IgD-negative memory B cell (primary cell): Measurements from ENCODE around the gene TMEM41A. TPM values are rescaled to one million over a fixed set of nuclear protein-coding genes. Genes with fewer than 3 reads are reported as not detected.
"Not testable (repeated sequence)": the region's sequence is repeated elsewhere in the genome, so short reads cannot be mapped to it uniquely, and the experiment has no call there.

ENCODE experiments used
- H3K27ac Mint-ChIP-seq, 3 donors: one replicate each; pipeline ENCODE4 v1.8.0; 2020 to 2022; ENCODE audit warnings: mild to moderate bottlenecking in 3 of 3, mixed read lengths in 3 of 3, moderate library complexity in 1 of 3
- H3K27me3 Mint-ChIP-seq: one replicate; pipeline ENCODE4 v1.8.0; 2021; ENCODE audit warnings: mixed read lengths
- H3K36me3 Mint-ChIP-seq: one replicate; pipeline ENCODE4 v1.8.0; 2020; ENCODE audit warnings: mild to moderate bottlenecking, mixed read lengths
- H3K4me1 Mint-ChIP-seq, 3 donors: one replicate each; pipeline ENCODE4 v1.8.0; 2020 to 2022; ENCODE audit warnings: mixed read lengths in 3 of 3, mild to moderate bottlenecking in 1 of 3
- H3K4me3 Mint-ChIP-seq, 4 donors: one replicate each; pipeline ENCODE4 v1.8.0; 2020 to 2022; ENCODE audit warnings: mild to moderate bottlenecking in 4 of 4, mixed read lengths in 4 of 4, moderate library complexity in 3 of 4
- H3K9me3 Mint-ChIP-seq, 3 donors: one replicate each; pipeline ENCODE4 v1.8.0; 2020 to 2021; ENCODE audit warnings: mixed read lengths in 3 of 3, mild to moderate bottlenecking in 1 of 3
- polyA plus RNA-seq: library from polyadenylated mRNA; unstranded; fragments of 300-500 nt; fragmentation: Illumina TruSeq; gene quantifications from one replicate; pipeline ENCODE4 v1.2.3, GENCODE V29; 2021

TMEM41A gene
- polyA plus RNA-seq, 1 donor from 2014 or later: 19.4 TPM

GRCh38 chr3:185466123-185466522, 32.7 kb downstream of the TMEM41A start:
- not testable (repeated sequence) for H3K9me3 Mint-ChIP-seq, H3K27ac Mint-ChIP-seq, H3K4me3 Mint-ChIP-seq, H3K27me3 Mint-ChIP-seq, H3K36me3 Mint-ChIP-seq
- peaks cover 2 to 11% (median 4%) of the 10 kb centered on the region in 3 donors for H3K4me1 Mint-ChIP-seq

GRCh38 chr3:185465471-185465870, 33.4 kb downstream of the TMEM41A start:
- Mint-ChIP-seq H3K27ac (no peak overlapping the region), H3K9me3 (no peaks in the 10 kb centered on the region), H3K36me3 (peaks cover 5% of the 10 kb centered on the region), H3K4me1 (peaks cover 2 to 11% (median 4%) of the 10 kb centered on the region in 3 donors), H3K27me3 (no peaks in the 10 kb centered on the region), H3K4me3 (no peak overlapping the region)

- Mint-ChIP-seq H3K4me1 (peaks cover 0 to 1% (median under 1%) of the 10 kb centered on the region in 3 donors), H3K4me3 (no peak overlapping the region), H3K27me3 (no peaks in the 10 kb centered on the region), H3K36me3 (peaks cover 3% of the 10 kb centered on the region), H3K27ac (no peak overlapping the region), H3K9me3 (peaks cover 0 to 4% (median 2%) of the 10 kb centered on the region in 3 donors)
Measured at GRCh38 chr3:185460719-185461350, 38.0 kb downstream of the TMEM41A start.

- H3K36me3 Mint-ChIP-seq: peaks cover 3% of the 10 kb centered on the region
- no peak overlapping the region for H3K27ac Mint-ChIP-seq
- peaks cover 0 to 4% (median 2%) of the 10 kb centered on the region in 3 donors for H3K9me3 Mint-ChIP-seq
- no peaks in the 10 kb centered on the region for H3K27me3 Mint-ChIP-seq
- no peaks in the 10 kb centered on the region for H3K4me1 Mint-ChIP-seq
- no peak overlapping the region for H3K4me3 Mint-ChIP-seq
Measured at GRCh38 chr3:185460309-185460708, 38.5 kb downstream of the TMEM41A start.

GRCh38 chr3:185457376-185457775, 41.5 kb downstream of the TMEM41A start:
- Mint-ChIP-seq H3K4me1 (no peaks in the 10 kb centered on the region), H3K27me3 (no peaks in the 10 kb centered on the region), H3K9me3 (peaks cover 0 to 4% (median 2%) of the 10 kb centered on the region in 3 donors), H3K27ac (no peak overlapping the region), H3K4me3 (no peak overlapping the region), H3K36me3 (no peaks in the 10 kb centered on the region)

GRCh38 chr3:185451432-185451831, 47.4 kb downstream of the TMEM41A start:
- H3K36me3 Mint-ChIP-seq, H3K9me3 Mint-ChIP-seq, H3K4me3 Mint-ChIP-seq, H3K27me3 Mint-ChIP-seq, H3K27ac Mint-ChIP-seq, H3K4me1 Mint-ChIP-seq: not testable (repeated sequence)

GRCh38 chr3:185448107-185448506, 50.7 kb downstream of the TMEM41A start:
- Mint-ChIP-seq H3K4me3 (no peak overlapping the region), H3K9me3 (no peaks in the 10 kb centered on the region), H3K36me3 (peaks cover 2% of the 10 kb centered on the region), H3K27ac (no peak overlapping the region), H3K27me3 (peaks cover 6% of the 10 kb centered on the region), H3K4me1 (no peaks in the 10 kb centered on the region)

GRCh38 chr3:185444329-185444728, 54.5 kb downstream of the TMEM41A start:
- Mint-ChIP-seq H3K36me3 (peaks cover 2% of the 10 kb centered on the region), H3K9me3 (no peaks in the 10 kb centered on the region), H3K27me3 (peaks cover 6% of the 10 kb centered on the region), H3K4me3 (no peak overlapping the region), H3K4me1 (no peaks in the 10 kb centered on the region), H3K27ac (no peak overlapping the region)

- H3K27ac Mint-ChIP-seq: no peak overlapping the region
- peaks cover 2% of the 10 kb centered on the region for H3K27me3 Mint-ChIP-seq
- no peaks in the 10 kb centered on the region for H3K9me3 Mint-ChIP-seq
Measured at GRCh38 chr3:185442031-185442430, 56.8 kb downstream of the TMEM41A start.

GRCh38 chr3:185439745-185440466, 58.9 kb downstream of the TMEM41A start:
- Mint-ChIP-seq H3K9me3 (no peaks in the 10 kb centered on the region), H3K27ac (no peak overlapping the region), H3K4me1 (no peaks in the 10 kb centered on the region), H3K4me3 (no peak overlapping the region), H3K36me3 (peaks cover 2% of the 10 kb centered on the region), H3K27me3 (no peaks in the 10 kb centered on the region)

More at GRCh38 chr3:185442031-185442430, 56.8 kb downstream of the TMEM41A start:
- no peak overlapping the region for H3K4me3 Mint-ChIP-seq
- no peaks in the 10 kb centered on the region for H3K4me1 Mint-ChIP-seq
- H3K36me3 Mint-ChIP-seq: peaks cover 2% of the 10 kb centered on the region

Other genes starting within 250 kb of the TMEM41A start
- 0.84 TPM for gene EHHADH, start 245.0 kb downstream of the TMEM41A start, polyA plus RNA-seq
- 53.4 TPM for gene MAP3K13, start 135.9 kb downstream of the TMEM41A start, polyA plus RNA-seq
- not detected for gene LIPH, start 53.6 kb upstream of the TMEM41A start, polyA plus RNA-seq
- gene SENP2, start 87.3 kb upstream of the TMEM41A start, polyA plus RNA-seq: 11.6 TPM